Activated naive CD4-positive, alpha-beta T cell treated with anti-CD3 and anti-CD28 coated beads for 36 hours (primary cell): ENCODE data around the gene MTFR1L. TPM values are rescaled to one million over a fixed set of nuclear protein-coding genes. Genes with fewer than 3 reads are reported as not detected.

Source experiments
- CTCF ChIA-PET: fragments of 350-600 bp; sonication (Branson Sonifier 250); formaldehyde crosslinking; loops from one replicate; lab custom pipeline; 2021; ENCODE audit warnings: antibody characterized with exemption; lab: Charles Lee
- DNase-seq: peaks from one replicate; pipeline ENCODE4 v3.0.0-alpha.2; 2020
- H3K27ac Mint-ChIP-seq: one replicate; pipeline ENCODE4 v1.8.0; 2021; ENCODE audit warnings: mild to moderate bottlenecking, mixed read lengths
- H3K27me3 Mint-ChIP-seq: one replicate; pipeline ENCODE4 v1.8.0; 2021; ENCODE audit warnings: low read depth, mixed read lengths
- H3K36me3 Mint-ChIP-seq: one replicate; pipeline ENCODE4 v1.8.0; 2021; ENCODE audit warnings: low read depth, mixed read lengths
- H3K4me1 Mint-ChIP-seq: one replicate; pipeline ENCODE4 v1.8.0; 2021; ENCODE audit warnings: low read depth, mixed read lengths
- H3K4me3 Mint-ChIP-seq: one replicate; pipeline ENCODE4 v1.8.0; 2021; ENCODE audit warnings: mild to moderate bottlenecking, moderate library complexity, mixed read lengths
- H3K9me3 Mint-ChIP-seq: one replicate; pipeline ENCODE4 v1.8.0; 2021; ENCODE audit warnings: mixed read lengths
- intact Hi-C: fragments of 100-400 bp; cut with micrococcal nuclease; formaldehyde crosslinking; loops from one replicate; pipeline ENCODE4 v1.15.1; 2023
- total RNA-seq, 2 experiments: library from RNA; stranded (reverse); gene quantifications; one replicate each; pipeline ENCODE4 v1.2.3, GENCODE V29; 2021

MTFR1L gene
- total RNA-seq, 2 experiments from 2014 or later, result 22.2 to 23.5 TPM

DNA sequence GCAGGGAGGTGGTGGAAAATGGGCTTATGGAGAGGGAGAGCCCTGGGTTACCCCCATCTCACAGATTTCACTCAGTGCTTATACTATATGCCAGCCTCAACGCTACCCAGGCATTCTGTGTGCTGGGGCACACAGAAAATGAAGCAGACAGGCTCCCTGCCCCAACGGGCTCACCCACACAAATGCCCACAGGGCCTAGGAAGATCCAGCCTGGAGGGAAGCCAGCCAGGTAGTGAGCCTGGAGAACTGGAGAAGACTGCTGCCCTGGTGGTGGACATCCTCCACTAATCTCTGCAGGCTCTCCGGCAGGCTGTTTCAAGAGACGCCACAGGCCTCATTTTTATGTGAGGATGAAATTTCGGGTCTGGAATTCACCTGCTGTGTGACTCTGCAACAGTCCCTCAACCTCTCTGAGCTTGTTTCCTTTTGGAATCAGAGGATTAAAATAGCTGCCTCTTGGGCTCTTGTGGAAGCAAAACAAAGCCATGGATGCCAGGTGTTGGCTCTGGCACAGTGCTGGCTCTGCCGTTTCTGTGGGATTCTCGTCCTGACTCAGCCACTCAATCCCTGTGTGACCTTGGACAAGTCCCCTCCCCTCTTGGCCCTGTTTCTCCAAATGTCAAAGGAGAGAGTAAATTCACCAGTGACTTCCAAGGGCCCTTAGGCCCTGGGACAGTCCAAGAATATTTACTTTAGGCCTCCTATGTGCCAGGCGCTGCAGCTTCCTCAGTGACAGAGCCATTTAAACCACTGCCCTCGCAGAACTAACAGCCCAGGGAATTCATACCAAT lies 52.1 kb downstream of the MTFR1L start:
- Mint-ChIP-seq H3K27me3 (no peaks in the 10 kb centered on the region), H3K27ac (no peak overlapping the region), H3K4me3 (no peak overlapping the region), H3K36me3 (no peaks in the 10 kb centered on the region), H3K4me1 (peaks cover 8% of the 10 kb centered on the region), H3K9me3 (no peaks in the 10 kb centered on the region)
- intact Hi-C loops, result no loop called here
- no peak for DNase-seq
- CTCF ChIA-PET, result no interaction called here

DNA sequence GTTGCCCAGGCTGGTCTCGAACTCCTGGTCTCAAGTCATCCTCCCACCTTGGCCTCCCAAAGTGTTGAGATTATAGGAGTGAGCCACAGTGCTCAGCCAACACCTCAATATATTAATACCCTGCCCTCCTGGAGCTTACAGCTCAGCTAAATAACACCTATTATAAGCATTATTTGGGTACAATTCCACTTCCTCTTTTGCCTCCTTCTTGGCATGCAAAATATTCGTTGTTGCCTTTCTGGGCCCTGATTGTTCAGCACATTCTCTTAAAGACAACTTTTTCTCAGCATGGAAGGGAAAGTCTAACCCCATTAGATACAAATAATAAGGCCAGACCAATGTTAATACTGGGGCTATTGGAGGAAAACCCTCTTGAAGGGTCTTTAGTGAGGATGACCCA lies 53.0 kb downstream of the MTFR1L start:
- intact Hi-C loops, result no loop called here
- Mint-ChIP-seq H3K27ac (no peak overlapping the region), H3K36me3 (no peaks in the 10 kb centered on the region), H3K27me3 (no peaks in the 10 kb centered on the region), H3K4me3 (no peak overlapping the region), H3K4me1 (peaks cover 8% of the 10 kb centered on the region), H3K9me3 (no peaks in the 10 kb centered on the region)
- DNase-seq, result no peak
- CTCF ChIA-PET, result no interaction called here

DNA sequence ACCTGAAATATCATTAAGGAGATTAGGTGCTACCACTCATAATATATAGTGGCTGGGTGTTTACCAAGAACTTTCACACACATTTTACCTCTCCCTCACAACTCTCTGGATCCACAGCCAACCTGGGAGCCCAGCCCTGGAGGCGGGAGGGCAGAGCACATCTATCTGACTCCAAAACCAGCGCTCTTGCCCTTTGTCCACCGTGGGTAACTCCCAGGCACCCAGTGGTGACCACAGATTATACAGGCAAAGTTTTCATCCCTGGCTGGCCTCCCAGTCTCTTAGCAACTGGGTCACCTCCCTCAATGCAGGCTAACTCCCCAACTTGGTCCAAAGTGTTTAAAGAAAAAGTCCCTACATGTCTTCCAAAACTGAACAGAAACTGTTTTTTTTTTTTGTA lies 53.4 kb downstream of the MTFR1L start:
- H3K9me3 Mint-ChIP-seq, result no peaks in the 10 kb centered on the region
- no peak overlapping the region for H3K27ac Mint-ChIP-seq
- H3K36me3 Mint-ChIP-seq, result no peaks in the 10 kb centered on the region
- intact Hi-C loops, result no loop called here
- DNase-seq, result no peak
- H3K27me3 Mint-ChIP-seq, result no peaks in the 10 kb centered on the region
- H3K4me3 Mint-ChIP-seq, result no peak overlapping the region
- CTCF ChIA-PET, result no interaction called here
- peaks cover 8% of the 10 kb centered on the region for H3K4me1 Mint-ChIP-seq

DNA sequence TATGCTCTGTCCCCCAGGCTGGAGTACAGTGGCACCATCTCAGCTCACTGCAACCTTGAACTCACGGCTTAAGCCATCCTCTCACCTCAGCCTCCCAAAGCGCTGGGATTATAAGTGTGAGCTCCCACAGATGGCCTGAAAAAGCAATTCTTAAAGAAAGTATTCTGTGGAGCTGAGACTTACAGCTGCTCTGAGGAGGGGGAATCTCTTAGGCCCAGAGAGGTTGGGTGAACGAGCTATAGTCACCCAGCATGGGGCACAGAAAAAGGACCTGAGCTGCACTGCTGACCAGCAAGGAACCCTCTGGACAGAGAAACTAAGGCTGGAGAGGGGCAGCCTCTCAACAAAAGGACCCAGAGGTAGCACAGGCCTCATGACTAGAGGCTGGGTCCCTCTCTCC lies 54.5 kb downstream of the MTFR1L start:
- no peaks in the 10 kb centered on the region for H3K27me3 Mint-ChIP-seq
- peaks cover 8% of the 10 kb centered on the region for H3K4me1 Mint-ChIP-seq
- H3K36me3 Mint-ChIP-seq, result no peaks in the 10 kb centered on the region
- H3K9me3 Mint-ChIP-seq, result no peaks in the 10 kb centered on the region
- intact Hi-C loops, result loop anchor here (1.0 kb wide), 1 partner anchor 54 kb away; no protein-coding TSS in a partner anchor
- CTCF ChIA-PET, result interaction anchor here (0.6 to 1.5 kb wide), 3 partner anchors 29 to 134 kb away, joined by 4 to 5 read pairs (median 4); partner anchors contain the start of gene PAFAH2
- H3K4me3 Mint-ChIP-seq, result no peak overlapping the region
- no peak overlapping the region for H3K27ac Mint-ChIP-seq
- DNase-seq, result no peak

DNA sequence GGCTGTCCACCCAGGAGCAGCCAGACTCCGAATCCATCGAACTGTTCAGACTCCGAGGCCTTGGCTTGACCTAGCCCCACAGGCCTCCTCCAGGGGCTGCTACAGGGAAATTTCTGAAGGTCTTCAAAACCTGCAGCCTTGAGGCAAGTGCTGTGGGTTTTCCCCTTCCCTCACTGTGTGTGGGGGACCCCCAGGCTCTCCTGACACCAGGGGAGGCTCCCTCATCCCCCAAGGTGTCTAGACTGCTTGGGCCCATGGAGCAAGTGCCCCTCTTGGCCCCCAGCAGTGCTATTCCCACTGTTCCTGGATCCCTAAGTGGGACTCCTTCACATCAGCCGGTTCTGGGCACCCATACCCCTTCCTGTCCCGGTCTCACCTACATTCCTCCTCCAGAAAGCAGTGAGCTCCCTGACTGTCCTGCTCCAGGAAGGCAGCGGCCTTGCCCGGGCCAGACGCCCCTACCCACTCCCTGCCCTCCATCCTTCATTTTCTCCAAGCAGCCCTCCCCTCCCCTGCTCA lies 54.9 kb downstream of the MTFR1L start:
- Mint-ChIP-seq H3K4me3 (peak overlapping the region; percentile 84), H3K36me3 (no peaks in the 10 kb centered on the region), H3K4me1 (peaks cover 8% of the 10 kb centered on the region), H3K27me3 (no peaks in the 10 kb centered on the region), H3K9me3 (no peaks in the 10 kb centered on the region), H3K27ac (peak overlapping the region; percentile 18)
- intact Hi-C loops, result loop anchor here (1.0 kb wide), 3 partner anchors 15 to 54 kb away; partner anchors contain the start of gene AUNIP
- CTCF ChIA-PET, result interaction anchor here (0.6 to 1.5 kb wide), 3 partner anchors 30 to 133 kb away, joined by 4 to 5 read pairs (median 4); partner anchors contain the start of gene PAFAH2
- no peak for DNase-seq

DNA sequence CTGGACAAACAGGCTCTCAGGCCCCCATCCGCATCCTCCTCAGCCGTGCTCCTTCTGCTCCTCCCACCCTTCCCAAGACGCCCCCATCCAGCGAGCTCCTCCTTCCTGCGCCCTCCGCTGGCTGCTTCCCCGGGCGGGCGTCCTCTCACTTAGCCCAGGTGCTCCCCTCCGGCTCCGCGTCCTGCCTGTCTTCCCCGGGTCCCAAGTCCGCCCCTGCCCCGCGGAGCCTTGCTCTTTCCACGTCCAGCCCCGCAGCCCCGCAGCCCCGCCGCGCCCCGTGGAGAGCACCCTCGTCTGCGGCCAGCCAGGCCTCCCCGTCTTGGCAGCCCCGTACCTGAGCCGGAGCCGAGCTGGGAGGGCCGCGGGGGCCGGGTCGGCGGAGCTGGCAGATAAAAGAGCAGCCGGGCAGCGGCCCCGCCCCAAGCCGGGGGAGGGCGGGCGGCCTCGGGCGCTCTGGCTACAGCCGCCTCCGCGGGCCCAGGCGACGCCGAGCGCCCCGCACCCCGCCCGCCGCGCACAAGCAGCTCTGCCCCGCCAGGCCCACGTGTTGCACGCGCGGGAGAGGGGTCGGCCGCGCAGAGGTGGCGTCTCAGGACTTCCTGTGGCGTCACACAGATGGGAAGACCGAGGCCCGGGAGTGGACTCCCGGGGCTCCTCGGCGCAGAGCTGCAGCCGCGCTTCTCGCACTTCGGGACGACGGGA lies 55.6 kb downstream of the MTFR1L start, which contains the start of gene PAQR7:
PAQR7 (minus strand) TSS at position 555 of the 702 bp plus-strand sequence. CDS start 11,869 bp downstream, outside the sequence.
- H3K9me3 Mint-ChIP-seq, result no peaks in the 10 kb centered on the region
- peak; percentile 58 for DNase-seq
- peaks cover 8% of the 10 kb centered on the region for H3K4me1 Mint-ChIP-seq
- no peaks in the 10 kb centered on the region for H3K27me3 Mint-ChIP-seq
- peak within 1 kb of the TSS; percentile 18 for H3K27ac Mint-ChIP-seq
- peak within 1 kb of the TSS; percentile 84 for H3K4me3 Mint-ChIP-seq
- no peaks in the 10 kb centered on the region for H3K36me3 Mint-ChIP-seq
- CTCF ChIA-PET, result interaction anchor here (1.4 to 1.5 kb wide), 3 partner anchors 20 to 122 kb away, joined by 3 to 5 read pairs (median 4); partner anchors contain the start of gene PAFAH2
- intact Hi-C loops, result loop anchor here (1.0 kb wide), 2 partner anchors 16 to 30 kb away; partner anchors contain the start of gene AUNIP

DNA sequence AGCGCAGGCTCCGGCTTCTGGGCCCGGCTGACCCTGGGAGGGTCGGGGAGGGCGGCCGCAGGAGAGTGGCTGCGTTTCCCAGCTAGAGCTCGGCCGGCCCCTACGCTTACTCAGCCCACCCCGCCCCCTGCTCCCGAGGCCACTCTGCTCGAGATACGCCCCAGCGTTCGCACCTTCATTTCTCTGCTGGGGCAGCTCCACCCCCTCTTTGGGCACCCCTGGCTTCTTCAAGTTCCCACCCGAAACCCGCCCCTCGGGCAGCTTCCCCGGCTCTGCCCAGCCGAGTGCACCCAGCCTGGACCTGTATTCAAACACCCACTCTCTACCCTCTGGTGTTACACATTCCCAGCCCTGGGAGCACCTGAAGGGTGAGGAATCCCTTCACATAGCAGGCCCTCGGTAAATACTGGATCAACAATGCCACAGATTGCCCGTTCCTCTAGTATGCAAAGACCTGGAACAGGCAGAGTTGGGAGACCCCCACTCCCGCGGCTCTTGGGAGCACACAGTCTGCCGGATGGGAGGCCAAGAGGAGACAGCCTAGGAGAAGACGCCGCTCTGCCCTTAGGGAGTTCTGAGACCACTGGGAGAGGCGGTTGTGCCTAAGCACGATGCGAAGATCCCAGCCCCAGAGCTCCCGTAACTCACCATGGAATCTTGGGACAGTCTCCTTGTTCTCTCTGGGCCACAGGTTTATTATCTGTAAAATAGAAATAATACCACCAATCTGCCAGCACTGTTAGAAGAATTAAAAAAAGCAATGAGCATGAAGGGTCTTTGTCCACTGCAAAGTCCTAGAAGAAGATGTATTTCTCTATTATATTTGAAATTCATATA lies 56.3 kb downstream of the MTFR1L start:
- Mint-ChIP-seq H3K9me3 (no peaks in the 10 kb centered on the region), H3K27ac (no peak overlapping the region), H3K4me1 (peaks cover 8% of the 10 kb centered on the region), H3K4me3 (peak overlapping the region; percentile 63), H3K36me3 (no peaks in the 10 kb centered on the region), H3K27me3 (no peaks in the 10 kb centered on the region)
- CTCF ChIA-PET, result interaction anchor here (1.3 to 1.5 kb wide), 3 partner anchors 19 to 121 kb away, joined by 3 to 5 read pairs (median 3); partner anchors contain the start of gene PAFAH2
- intact Hi-C loops, result loop anchor here (1.0 kb wide), 2 partner anchors 17 to 29 kb away; partner anchors contain the start of gene AUNIP
- DNase-seq, result peak; percentile 25

DNA sequence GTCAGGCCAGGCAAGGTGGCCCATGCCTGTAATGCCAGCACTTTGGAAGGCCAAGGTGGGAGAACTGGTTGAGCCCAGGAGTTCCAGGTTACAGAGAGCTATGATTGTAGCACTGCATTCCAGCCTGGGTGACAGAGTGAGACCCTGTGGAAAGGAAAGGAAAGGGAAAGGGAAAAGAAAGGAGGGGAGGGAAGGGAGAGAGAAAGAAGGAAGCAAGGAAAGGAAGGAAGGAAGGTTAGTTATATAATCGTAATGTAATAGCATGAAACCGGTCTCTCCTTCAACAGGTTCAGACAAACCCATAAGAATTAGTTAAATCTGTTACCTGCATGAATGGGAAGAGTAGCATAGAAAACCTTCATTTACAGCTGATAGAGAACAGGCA lies 56.9 kb downstream of the MTFR1L start:
- no peaks in the 10 kb centered on the region for H3K9me3 Mint-ChIP-seq
- no peak overlapping the region for H3K27ac Mint-ChIP-seq
- no peaks in the 10 kb centered on the region for H3K36me3 Mint-ChIP-seq
- H3K4me3 Mint-ChIP-seq, result no peak overlapping the region
- CTCF ChIA-PET, result interaction anchor here (1.3 kb wide), 1 partner anchor 121 kb away, joined by 3 read pairs; the partner anchor contains the start of gene PAFAH2
- no peaks in the 10 kb centered on the region for H3K27me3 Mint-ChIP-seq
- peaks cover 8% of the 10 kb centered on the region for H3K4me1 Mint-ChIP-seq
- no peak for DNase-seq
- intact Hi-C loops, result no loop called here

DNA sequence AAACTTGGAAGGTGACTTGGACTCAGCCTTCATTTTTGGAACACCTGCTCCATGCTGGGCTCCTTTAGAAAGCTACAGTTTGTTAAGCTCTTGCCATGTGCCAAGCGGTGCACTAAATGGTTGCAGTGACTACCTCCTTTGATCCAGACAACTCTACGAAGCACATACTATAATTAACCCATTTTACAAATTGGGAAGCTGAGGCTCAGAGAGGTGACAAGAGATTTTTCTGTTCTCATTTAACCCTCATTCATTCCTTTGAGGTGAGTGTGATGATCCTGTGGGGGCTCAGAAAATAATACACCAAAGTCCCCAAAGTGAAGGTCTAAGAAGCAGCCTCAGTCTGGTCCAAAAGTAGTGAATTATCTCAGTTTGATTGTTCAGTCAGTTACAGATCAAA lies 57.4 kb downstream of the MTFR1L start:
- Mint-ChIP-seq H3K4me3 (no peak overlapping the region), H3K9me3 (no peaks in the 10 kb centered on the region), H3K27ac (no peak overlapping the region), H3K4me1 (peaks cover 8% of the 10 kb centered on the region), H3K36me3 (no peaks in the 10 kb centered on the region), H3K27me3 (no peaks in the 10 kb centered on the region)
- DNase-seq, result no peak
- CTCF ChIA-PET, result interaction anchor here (1.3 kb wide), 1 partner anchor 120 kb away, joined by 3 read pairs; the partner anchor contains the start of gene PAFAH2
- intact Hi-C loops, result no loop called here

DNA sequence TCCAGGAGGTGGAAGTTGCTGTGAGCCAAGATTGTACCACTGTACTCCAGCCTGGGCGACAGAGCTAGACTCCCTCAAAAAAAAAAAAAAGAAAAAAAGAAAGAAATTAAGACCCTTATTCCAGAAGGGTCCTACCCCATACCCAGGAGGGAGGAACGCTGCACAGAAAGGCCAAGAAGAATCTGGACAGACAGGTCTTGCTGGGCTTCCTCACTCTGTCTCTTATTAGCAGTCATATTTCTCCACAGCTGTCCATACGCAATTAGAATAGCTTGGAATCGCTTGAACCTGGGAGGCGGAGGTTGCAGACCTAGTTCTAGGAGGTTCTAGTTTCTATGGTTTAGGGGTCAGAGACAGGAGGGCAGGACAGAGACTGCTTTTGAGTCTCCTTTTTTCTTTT lies 58.9 kb downstream of the MTFR1L start:
- H3K36me3 Mint-ChIP-seq, result no peaks in the 10 kb centered on the region
- no peaks in the 10 kb centered on the region for H3K9me3 Mint-ChIP-seq
- H3K4me1 Mint-ChIP-seq, result peaks cover 6% of the 10 kb centered on the region
- no peaks in the 10 kb centered on the region for H3K27me3 Mint-ChIP-seq
- no peak for DNase-seq
- H3K4me3 Mint-ChIP-seq, result no peak overlapping the region
- no peak overlapping the region for H3K27ac Mint-ChIP-seq
- CTCF ChIA-PET, result interaction anchor here (0.7 to 2.2 kb wide), 3 partner anchors 11 to 42 kb away, joined by 3 to 6 read pairs (median 3); no protein-coding TSS in a partner anchor
- intact Hi-C loops, result no loop called here

DNA sequence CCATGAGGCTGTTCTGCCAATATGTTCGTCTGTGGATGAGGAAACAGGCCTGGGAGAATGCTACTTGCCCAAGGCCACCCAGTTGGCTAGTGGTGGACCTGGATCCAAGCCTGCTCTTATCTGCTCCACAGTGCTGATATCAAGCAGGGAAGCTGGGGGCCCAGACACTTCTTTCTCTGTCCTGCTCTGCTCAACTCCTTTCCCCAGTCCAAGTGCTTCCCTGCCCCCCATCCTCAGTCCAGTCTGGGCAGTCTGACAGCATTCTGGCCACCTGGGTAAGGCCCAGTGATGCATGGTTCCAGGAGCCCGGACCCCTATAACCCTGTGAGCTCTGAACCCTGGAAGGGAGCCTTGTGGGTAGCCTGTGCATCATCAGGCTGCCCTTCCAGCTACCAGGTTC lies 59.9 kb downstream of the MTFR1L start:
- no peak for DNase-seq
- peaks cover 6% of the 10 kb centered on the region for H3K4me1 Mint-ChIP-seq
- no peak overlapping the region for H3K4me3 Mint-ChIP-seq
- CTCF ChIA-PET, result interaction anchor here (1.3 to 2.2 kb wide), 2 partner anchors 12 to 16 kb away, joined by 3 to 6 read pairs; no protein-coding TSS in a partner anchor
- intact Hi-C loops, result no loop called here
- no peaks in the 10 kb centered on the region for H3K27me3 Mint-ChIP-seq
- H3K27ac Mint-ChIP-seq, result no peak overlapping the region
- H3K36me3 Mint-ChIP-seq, result no peaks in the 10 kb centered on the region
- no peaks in the 10 kb centered on the region for H3K9me3 Mint-ChIP-seq
